ENCODE data around the gene GALNT17. TPM values are rescaled to one million over a fixed set of nuclear protein-coding genes. Genes with fewer than 3 reads are reported as not detected.
"Not testable (repeated sequence)": the region's sequence is repeated elsewhere in the genome, so short reads cannot be mapped to it uniquely, and the experiment has no call there.

The GALNT17 gene
- total RNA-seq, 2 experiments from 2014 or later, result not detected

- no peaks in the 10 kb centered on the region for H3K36me3 Mint-ChIP-seq (ENCODE audit: low read depth)
- H3K4me3 Mint-ChIP-seq, result no peak overlapping the region
- DNase-seq, result no peak
- H3K4me1 Mint-ChIP-seq, result no peaks in the 10 kb centered on the region
- H3K27ac Mint-ChIP-seq, result no peak overlapping the region
- intact Hi-C loops (cut with DNase I, micrococcal nuclease), result no loop called here
- H3K27me3 Mint-ChIP-seq, result no peaks in the 10 kb centered on the region
- no peak for ATAC-seq
- ChIA-PET CTCF (interaction anchor here (0.6 kb wide), 1 partner anchor 498 kb away, joined by 3 read pairs; no protein-coding TSS in a partner anchor), POLR2A (no interaction called here)
- H3K9me3 Mint-ChIP-seq (ENCODE audit: low read depth), result peaks cover 13% of the 10 kb centered on the region
Observed at GRCh38 chr7:71238581-71239295, 106.8 kb downstream of the GALNT17 start.

GRCh38 chr7:71239586-71240268 is 107.8 kb downstream of the GALNT17 start:
- Mint-ChIP-seq H3K9me3 (ENCODE audit: low read depth) (peaks cover 16% of the 10 kb centered on the region), H3K36me3 (ENCODE audit: low read depth) (no peaks in the 10 kb centered on the region)

GRCh38 chr7:71243736-71244410 is 111.9 kb downstream of the GALNT17 start:
- ChIA-PET CTCF (no interaction called here), POLR2A (no interaction called here)
- no peak for ATAC-seq
- Mint-ChIP-seq H3K27ac (no peak overlapping the region), H3K4me1 (no peaks in the 10 kb centered on the region), H3K27me3 (no peaks in the 10 kb centered on the region), H3K36me3 (ENCODE audit: low read depth) (no peaks in the 10 kb centered on the region), H3K9me3 (ENCODE audit: low read depth) (peaks cover 23% of the 10 kb centered on the region), H3K4me3 (no peak overlapping the region)
- DNase-seq, result no peak
- intact Hi-C loops (cut with DNase I, micrococcal nuclease), result no loop called here

More at GRCh38 chr7:71239586-71240268, 107.8 kb downstream of the GALNT17 start:
- ATAC-seq, result no peak
- ChIA-PET CTCF (interaction anchor here (0.6 to 0.7 kb wide), 2 partner anchors 497 to 516 kb away, joined by 3 read pairs; no protein-coding TSS in a partner anchor), POLR2A (no interaction called here)
- H3K4me3 Mint-ChIP-seq, result no peak overlapping the region
- DNase-seq, result no peak
- H3K27me3 Mint-ChIP-seq, result no peaks in the 10 kb centered on the region
- intact Hi-C loops (cut with DNase I, micrococcal nuclease), result no loop called here
- no peak overlapping the region for H3K27ac Mint-ChIP-seq
- H3K4me1 Mint-ChIP-seq, result no peaks in the 10 kb centered on the region

- DNase-seq (no peak), ATAC-seq (no peak)
- ChIA-PET POLR2A (no interaction called here), CTCF (no interaction called here)
- intact Hi-C loops (cut with DNase I, micrococcal nuclease), result no loop called here
- Mint-ChIP-seq H3K36me3 (ENCODE audit: low read depth) (no peaks in the 10 kb centered on the region), H3K27ac (no peak overlapping the region), H3K4me1 (no peaks in the 10 kb centered on the region), H3K4me3 (no peak overlapping the region), H3K27me3 (no peaks in the 10 kb centered on the region), H3K9me3 (ENCODE audit: low read depth) (peaks cover 23% of the 10 kb centered on the region)
Observed at GRCh38 chr7:71245038-71245437, 113.1 kb downstream of the GALNT17 start.

GRCh38 chr7:71251706-71252105 is 119.8 kb downstream of the GALNT17 start:
- H3K9me3 Mint-ChIP-seq (ENCODE audit: low read depth), result peaks cover 23% of the 10 kb centered on the region
- CTCF ChIA-PET, result no interaction called here
- POLR2A ChIA-PET, result no interaction called here
- H3K36me3 Mint-ChIP-seq (ENCODE audit: low read depth), result no peaks in the 10 kb centered on the region
- intact Hi-C loops (cut with DNase I, micrococcal nuclease), result no loop called here
- no peaks in the 10 kb centered on the region for H3K27me3 Mint-ChIP-seq
- ATAC-seq (no peak), DNase-seq (no peak)
- H3K4me1 Mint-ChIP-seq, result no peaks in the 10 kb centered on the region
- no peak overlapping the region for H3K4me3 Mint-ChIP-seq
- no peak overlapping the region for H3K27ac Mint-ChIP-seq

- POLR2A ChIA-PET, result no interaction called here
- Mint-ChIP-seq H3K36me3 (ENCODE audit: low read depth) (no peaks in the 10 kb centered on the region), H3K4me1 (no peaks in the 10 kb centered on the region), H3K4me3 (no peak overlapping the region), H3K9me3 (ENCODE audit: low read depth) (peaks cover 16% of the 10 kb centered on the region), H3K27ac (no peak overlapping the region), H3K27me3 (no peaks in the 10 kb centered on the region)
- intact Hi-C loops (cut with DNase I, micrococcal nuclease), result no loop called here
- DNase-seq (no peak), ATAC-seq (no peak)
- CTCF ChIA-PET, result no interaction called here
Observed at GRCh38 chr7:71254751-71255150, 122.8 kb downstream of the GALNT17 start.

- no peaks in the 10 kb centered on the region for H3K36me3 Mint-ChIP-seq (ENCODE audit: low read depth)
- no peak for DNase-seq
- H3K27me3 Mint-ChIP-seq, result no peaks in the 10 kb centered on the region
- H3K4me3 Mint-ChIP-seq, result no peak overlapping the region
- H3K27ac Mint-ChIP-seq, result no peak overlapping the region
- no peaks in the 10 kb centered on the region for H3K4me1 Mint-ChIP-seq
- intact Hi-C loops (cut with DNase I, micrococcal nuclease), result no loop called here
- no peak for ATAC-seq
- POLR2A ChIA-PET, result no interaction called here
- H3K9me3 Mint-ChIP-seq (ENCODE audit: low read depth), result peaks cover 16% of the 10 kb centered on the region
- CTCF ChIA-PET, result no interaction called here
Observed at GRCh38 chr7:71255537-71256178, 123.7 kb downstream of the GALNT17 start.

GRCh38 chr7:71261066-71261465 is 129.1 kb downstream of the GALNT17 start:
- intact Hi-C loops (cut with DNase I, micrococcal nuclease), result no loop called here
- DNase-seq (no peak), ATAC-seq (no peak)
- Mint-ChIP-seq H3K36me3 (ENCODE audit: low read depth) (no peaks in the 10 kb centered on the region), H3K27me3 (no peaks in the 10 kb centered on the region), H3K4me3 (no peak overlapping the region), H3K4me1 (no peaks in the 10 kb centered on the region), H3K9me3 (ENCODE audit: low read depth) (peaks cover 18% of the 10 kb centered on the region), H3K27ac (no peak overlapping the region)
- ChIA-PET POLR2A (no interaction called here), CTCF (no interaction called here)

- H3K9me3 Mint-ChIP-seq (ENCODE audit: low read depth), result peaks cover 23% of the 10 kb centered on the region
- H3K27me3 Mint-ChIP-seq; POLR2A ChIA-PET; H3K4me1 Mint-ChIP-seq; CTCF ChIA-PET; H3K27ac Mint-ChIP-seq; H3K36me3 Mint-ChIP-seq (ENCODE audit: low read depth); ATAC-seq; H3K4me3 Mint-ChIP-seq; intact Hi-C loops (cut with DNase I, micrococcal nuclease); DNase-seq: not testable (repeated sequence)
Observed at GRCh38 chr7:71262834-71263233, 130.9 kb downstream of the GALNT17 start.

- Mint-ChIP-seq H3K36me3 (ENCODE audit: low read depth) (no peaks in the 10 kb centered on the region), H3K9me3 (ENCODE audit: low read depth) (peaks cover 20% of the 10 kb centered on the region), H3K27ac (no peak overlapping the region), H3K27me3 (no peaks in the 10 kb centered on the region), H3K4me1 (no peaks in the 10 kb centered on the region), H3K4me3 (no peak overlapping the region)
- ATAC-seq (no peak), DNase-seq (no peak)
- POLR2A ChIA-PET, result no interaction called here
- intact Hi-C loops (cut with DNase I, micrococcal nuclease), result no loop called here
- CTCF ChIA-PET, result no interaction called here
Observed at GRCh38 chr7:71264005-71264404, 132.1 kb downstream of the GALNT17 start.

GRCh38 chr7:71266912-71267311 is 135.0 kb downstream of the GALNT17 start:
- Mint-ChIP-seq H3K4me1 (no peaks in the 10 kb centered on the region), H3K4me3 (no peak overlapping the region), H3K36me3 (ENCODE audit: low read depth) (no peaks in the 10 kb centered on the region), H3K9me3 (ENCODE audit: low read depth) (peaks cover 21% of the 10 kb centered on the region), H3K27me3 (no peaks in the 10 kb centered on the region), H3K27ac (no peak overlapping the region)
- ChIA-PET POLR2A (no interaction called here), CTCF (no interaction called here)
- DNase-seq, result no peak
- intact Hi-C loops (cut with DNase I, micrococcal nuclease), result no loop called here
- ATAC-seq, result no peak
